ENCODE measurements around the gene FAM110D.

DNA sequence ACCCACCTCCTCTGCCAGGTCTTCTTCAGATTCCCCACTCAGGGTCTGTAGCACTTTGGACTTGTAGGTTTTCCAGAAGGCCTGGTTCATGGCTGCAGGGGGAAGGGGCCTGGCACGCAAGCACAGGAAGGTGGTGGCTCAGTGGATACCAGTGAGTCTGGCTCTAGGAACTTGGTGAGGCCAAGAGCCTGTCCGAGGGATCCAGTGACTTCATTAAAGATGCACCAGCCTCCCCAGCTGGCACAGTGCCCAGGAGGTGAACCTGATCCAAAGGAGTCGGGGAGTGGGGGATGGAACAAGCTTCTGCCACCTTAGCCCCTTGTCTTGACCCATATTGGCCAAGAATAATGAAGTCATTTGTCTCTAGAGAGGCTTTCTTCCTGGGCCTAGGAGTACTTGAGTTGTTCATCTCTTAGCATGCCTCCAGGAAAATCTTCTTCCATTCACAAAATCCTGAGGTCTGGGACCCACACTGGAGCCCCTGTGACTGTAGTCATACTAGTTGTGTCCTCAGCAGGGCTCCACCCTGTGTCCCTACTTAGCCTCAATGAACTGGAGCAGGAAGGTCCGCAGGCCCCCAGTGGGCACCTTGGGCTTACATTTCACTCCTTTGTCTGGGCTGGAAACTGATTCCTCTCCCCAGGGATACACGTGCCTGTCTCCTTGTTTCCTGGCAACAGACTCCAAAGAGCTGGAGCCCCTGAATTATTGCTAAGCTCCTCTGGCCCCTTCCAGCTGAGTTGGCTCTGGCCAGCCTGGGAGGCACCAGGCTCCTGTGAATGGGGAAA lies 9.7 kb downstream of the FAM110D start, which contains the start of gene C1orf232:
- no peak for TF ChIP-seq EZH2phosphoT487 (IDR thresholded peaks at IDR 0.05; ENCODE audit: borderline replicate concordance)
- TF ChIP-seq, protein P1, sequence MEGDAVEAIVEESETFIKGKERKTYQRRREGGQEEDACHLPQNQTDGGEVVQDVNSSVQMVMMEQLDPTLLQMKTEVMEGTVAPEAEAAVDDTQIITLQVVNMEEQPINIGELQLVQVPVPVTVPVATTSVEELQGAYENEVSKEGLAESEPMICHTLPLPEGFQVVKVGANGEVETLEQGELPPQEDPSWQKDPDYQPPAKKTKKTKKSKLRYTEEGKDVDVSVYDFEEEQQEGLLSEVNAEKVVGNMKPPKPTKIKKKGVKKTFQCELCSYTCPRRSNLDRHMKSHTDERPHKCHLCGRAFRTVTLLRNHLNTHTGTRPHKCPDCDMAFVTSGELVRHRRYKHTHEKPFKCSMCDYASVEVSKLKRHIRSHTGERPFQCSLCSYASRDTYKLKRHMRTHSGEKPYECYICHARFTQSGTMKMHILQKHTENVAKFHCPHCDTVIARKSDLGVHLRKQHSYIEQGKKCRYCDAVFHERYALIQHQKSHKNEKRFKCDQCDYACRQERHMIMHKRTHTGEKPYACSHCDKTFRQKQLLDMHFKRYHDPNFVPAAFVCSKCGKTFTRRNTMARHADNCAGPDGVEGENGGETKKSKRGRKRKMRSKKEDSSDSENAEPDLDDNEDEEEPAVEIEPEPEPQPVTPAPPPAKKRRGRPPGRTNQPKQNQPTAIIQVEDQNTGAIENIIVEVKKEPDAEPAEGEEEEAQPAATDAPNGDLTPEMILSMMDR (conservative IDR thresholded peaks at IDR 0.05; ENCODE audit: low read length) = no peak

Data from Loucy (cell line).